ENCODE data around the gene ZNF550.

Gene ZNF550

DNA sequence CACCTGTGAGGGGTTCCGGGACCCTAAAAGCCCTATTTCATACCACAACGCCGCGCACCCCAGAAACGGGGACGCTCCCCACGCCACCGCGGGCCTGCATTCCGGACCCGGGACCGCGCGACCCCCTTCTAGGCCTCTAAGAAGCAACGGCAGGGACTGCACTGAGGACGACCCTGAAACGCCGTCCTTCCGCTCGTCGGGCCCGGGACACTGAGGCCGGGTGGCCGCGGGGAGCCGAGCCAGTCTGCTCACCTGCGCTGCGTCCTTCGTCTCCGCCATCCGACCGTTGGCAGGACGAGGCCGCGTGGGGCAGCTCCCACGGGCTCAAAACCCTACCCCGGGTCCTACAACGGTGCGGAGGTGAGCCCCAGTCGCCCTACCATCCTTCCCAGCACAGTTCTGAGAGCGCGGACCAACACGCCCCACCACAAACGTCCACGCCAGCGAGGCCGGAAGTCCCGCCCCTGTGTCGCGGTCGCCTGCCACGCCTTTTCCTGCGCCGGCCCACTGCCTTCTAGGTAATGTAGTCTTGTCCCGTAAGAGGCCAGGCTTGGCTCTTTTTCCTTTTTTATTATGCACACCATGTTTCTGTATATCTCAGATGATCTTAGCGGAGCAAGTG lies at the start of gene ZNF550:
Gene ZNF550 (minus strand): TSS at position 460 of the 622 bp plus-strand sequence. CDS start 181 bp downstream, at position 279.
- DNase-seq = peak; percentile 86

DNA sequence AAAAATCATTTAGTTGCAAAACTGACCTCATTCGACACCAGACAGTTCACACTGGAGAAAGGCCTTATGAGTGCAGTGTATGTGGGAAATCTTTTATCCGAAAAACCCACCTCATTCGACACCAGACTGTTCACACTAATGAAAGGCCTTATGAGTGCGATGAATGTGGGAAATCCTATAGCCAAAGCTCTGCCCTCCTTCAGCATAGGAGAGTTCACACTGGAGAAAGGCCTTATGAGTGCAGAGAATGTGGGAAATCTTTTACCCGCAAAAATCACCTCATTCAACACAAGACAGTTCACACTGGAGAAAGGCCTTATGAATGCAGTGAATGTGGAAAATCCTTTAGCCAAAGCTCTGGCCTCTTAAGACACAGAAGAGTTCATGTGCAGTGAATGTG lies 47.3 kb upstream of the ZNF550 start:
- no peak for DNase-seq

- DNase-seq = peak; percentile 94
Observed at GRCh38 chr19:57599761-57600383, 40.2 kb upstream of the ZNF550 start, which contains the start of gene ZNF530. Gene ZNF530, plus strand, starts transcription at chr19:57599885. Its CDS starts 4,461 bp downstream, at chr19:57604346.

GRCh38 chr19:57599377-57599760 lies 39.7 kb upstream of the ZNF550 start:
- DNase-seq = no peak

DNA sequence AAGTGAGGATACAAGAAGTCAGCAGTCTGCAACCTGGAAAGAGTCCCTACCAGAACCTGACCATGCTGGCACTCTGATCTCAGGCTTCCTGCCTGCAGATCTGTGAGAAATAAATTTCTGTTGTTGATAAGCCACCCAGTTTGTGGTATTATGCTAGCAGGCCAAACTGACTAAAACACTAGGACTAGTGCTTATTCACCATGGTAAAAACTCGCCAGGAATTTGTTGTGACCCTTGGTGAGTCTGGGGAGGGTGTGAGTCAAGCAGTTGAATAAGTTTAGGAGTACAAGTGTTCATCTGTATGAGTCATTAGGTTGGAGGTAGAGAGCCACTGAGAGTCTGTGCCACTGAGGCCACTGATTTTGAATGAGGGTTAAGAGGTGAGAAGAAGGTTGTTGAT lies 27.9 kb upstream of the ZNF550 start:
- DNase-seq = peak; percentile 69

GRCh38 chr19:57583521-57584416 lies 24.1 kb upstream of the ZNF550 start, which contains the start of gene ZIK1:
Gene ZIK1, plus strand, starts transcription at chr19:57584145. Its CDS starts 212 bp downstream, at chr19:57584357.
- DNase-seq = peak; percentile 96

DNA sequence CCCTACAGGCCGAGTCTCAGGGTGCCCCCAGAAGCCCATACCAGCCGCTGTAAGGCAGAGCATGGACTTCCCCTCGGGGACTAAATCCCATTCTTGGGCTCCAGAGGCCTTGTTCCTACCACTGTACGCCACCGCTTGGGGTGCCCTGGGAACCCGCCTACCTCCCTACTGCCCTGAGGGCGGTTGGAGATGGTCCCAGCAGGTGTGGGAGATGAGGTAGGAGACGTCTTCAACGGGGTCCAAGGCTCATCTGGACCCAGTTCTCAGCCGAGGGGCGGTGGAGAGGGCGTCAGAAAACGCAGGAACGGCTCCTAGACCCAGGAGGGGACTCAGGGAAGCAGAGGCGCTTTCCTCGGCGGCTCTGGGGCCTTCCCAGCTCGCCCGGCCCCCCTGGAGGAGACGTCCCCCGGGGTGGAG lies 23.4 kb upstream of the ZNF550 start:
- DNase-seq = no peak

DNA sequence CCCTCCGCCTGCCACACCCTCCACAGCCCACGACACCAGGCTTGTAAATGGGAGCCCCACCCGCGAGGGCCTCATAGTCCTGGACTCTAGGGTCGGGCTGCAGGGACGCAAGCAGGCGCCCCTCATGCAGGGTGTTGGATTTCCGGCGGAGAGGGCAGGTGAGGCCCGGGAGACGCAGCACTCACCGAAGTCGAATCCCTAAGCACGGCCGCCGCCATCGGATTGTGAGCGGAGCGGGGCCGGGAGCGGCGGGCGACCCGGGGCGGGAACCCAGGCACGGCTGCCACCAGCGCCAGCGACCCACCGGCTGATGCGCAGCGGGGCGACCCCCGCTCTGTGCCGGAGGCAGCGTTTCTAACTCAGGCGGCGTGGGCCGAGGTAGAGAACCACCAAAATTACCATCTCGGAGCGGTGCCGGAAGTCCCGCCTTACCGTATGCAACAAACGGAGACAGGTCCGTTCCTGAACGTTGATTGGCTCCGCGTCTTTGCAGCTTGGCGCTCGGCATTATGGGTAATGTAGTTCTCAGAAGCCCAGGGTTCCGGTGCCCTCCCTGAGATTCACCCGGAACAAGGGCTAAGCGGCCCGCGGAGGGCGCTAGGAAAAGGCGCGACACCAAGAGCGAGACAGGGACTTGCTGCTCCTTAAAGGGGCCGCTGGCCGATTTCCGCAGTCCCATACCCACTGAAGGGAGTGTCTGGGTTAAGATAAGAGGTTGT lies 19.0 kb upstream of the ZNF550 start, which contains the start of gene ZNF416:
Gene ZNF416 (minus strand): TSS at position 425 of the 719 bp plus-strand sequence. CDS start 207 bp downstream, at position 218.
- peak; percentile 98 for DNase-seq

GRCh38 chr19:57576661-57577060 lies 17.0 kb upstream of the ZNF550 start:
- DNase-seq = no peak

DNA sequence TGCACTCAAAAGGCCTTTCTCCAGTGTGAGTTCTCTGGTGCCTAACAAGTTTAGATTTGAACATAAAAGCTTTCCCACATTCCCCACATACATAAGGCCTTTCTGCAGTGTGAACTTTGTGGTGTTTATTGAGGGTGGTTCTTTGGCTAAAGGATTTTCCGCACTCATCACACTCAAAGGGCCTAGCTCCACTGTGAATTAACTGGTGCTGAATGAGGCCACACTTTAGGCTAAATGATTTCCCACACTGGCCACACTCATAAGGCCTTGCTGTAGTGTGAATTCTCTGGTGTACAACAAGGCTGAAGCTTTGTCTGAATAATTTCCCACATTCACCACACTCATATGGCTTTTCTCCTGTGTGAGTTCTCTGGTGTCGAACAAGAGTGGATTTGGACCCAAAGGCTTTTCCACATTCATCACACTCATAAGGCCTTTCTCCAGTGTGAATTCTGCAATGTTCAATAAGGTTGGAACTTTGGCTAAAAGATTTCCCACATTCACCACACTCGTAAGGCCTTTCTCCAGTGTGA lies 12.8 kb upstream of the ZNF550 start:
- no peak for DNase-seq

DNA sequence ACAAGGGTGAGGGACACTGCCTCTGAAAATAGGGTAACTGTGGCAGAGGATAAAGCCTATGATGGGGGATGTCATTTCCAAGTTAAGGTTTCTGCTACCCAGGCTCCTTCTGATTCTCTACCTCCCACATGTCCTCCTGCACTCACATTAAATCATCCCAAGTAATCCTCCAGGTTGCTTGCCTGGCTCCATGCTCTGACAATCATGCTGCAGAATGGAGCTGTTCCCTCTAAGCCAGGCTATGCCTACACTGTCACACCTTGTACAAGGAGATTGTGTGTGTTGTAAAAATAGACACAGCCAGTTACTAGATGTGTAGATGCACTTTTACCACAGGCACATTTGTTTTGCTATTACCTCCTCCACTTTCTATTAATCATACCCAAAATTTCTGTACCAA lies 11.0 kb upstream of the ZNF550 start:
- DNase-seq = no peak

- peak; percentile 38 for DNase-seq
Observed at GRCh38 chr19:57566396-57567265, 7.0 kb upstream of the ZNF550 start.

- DNase-seq = no peak
Observed at GRCh38 chr19:57563547-57563946, 3.9 kb upstream of the ZNF550 start.

GRCh38 chr19:57560049-57560491 lies 407 bp upstream of the ZNF550 start:
- peak; percentile 73 for DNase-seq

DNA sequence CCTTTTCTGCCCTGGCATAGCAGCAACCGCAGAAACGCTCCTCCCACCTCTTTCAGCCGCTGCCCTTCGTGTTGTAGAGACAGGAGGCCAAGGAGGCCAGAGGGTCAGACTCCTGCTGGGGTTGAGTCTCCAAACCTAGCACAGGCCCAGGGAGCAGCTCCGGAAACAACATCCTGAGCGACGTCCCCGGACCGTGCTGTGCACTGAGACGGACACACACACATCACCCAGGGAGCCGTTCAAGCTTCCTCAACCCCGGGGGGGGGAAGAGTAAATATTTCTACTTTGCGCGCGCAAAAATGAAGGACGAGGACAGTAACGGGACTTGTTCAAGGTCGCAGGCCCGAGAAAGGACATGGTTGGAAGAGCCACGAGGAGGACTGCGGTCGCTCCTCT lies 657 bp downstream of the ZNF550 start:
- DNase-seq = peak; percentile 15

DNA sequence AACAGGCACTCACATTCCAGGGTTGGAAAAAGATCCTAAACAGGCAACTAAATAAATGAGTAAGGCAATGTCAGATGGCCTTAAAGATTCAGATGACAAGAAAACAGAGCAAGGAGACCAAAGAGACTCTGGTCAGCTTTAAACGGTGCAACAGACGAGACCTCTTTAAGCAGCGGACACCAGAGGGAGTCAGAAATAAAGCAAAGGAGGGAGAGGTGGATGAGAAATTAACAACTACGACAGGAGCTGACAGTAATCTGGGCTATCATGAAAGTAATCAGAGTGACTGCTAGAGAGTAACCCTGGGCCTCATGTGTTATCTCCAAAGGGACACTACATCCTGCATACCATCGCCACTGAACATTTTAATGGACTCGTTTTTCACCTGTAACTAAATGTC lies 1.1 kb downstream of the ZNF550 start:
- peak; percentile 22 for DNase-seq

- DNase-seq = no peak
Observed at GRCh38 chr19:57557659-57558058, 2.0 kb downstream of the ZNF550 start.

- DNase-seq = no peak
Observed at GRCh38 chr19:57552432-57552831, 7.2 kb downstream of the ZNF550 start.

GRCh38 chr19:57546513-57546912 lies 13.2 kb downstream of the ZNF550 start:
- DNase-seq = no peak

- DNase-seq = peak; percentile 3
Observed at GRCh38 chr19:57537953-57538547, 21.6 kb downstream of the ZNF550 start.

All from fibroblast of skin of right biceps (primary cell).